NCI-H524 (cell line): ENCODE measurements around the gene FBXL17.
A peak's percentile ranks its signal among the peaks of the same experiment; 100 is the strongest.

Experiments used
- DNase-seq, 2 experiments: peaks; one replicate each; lab custom pipeline; 2025; lab: John Stamatoyannopoulos, UW

FBXL17 gene

DNA sequence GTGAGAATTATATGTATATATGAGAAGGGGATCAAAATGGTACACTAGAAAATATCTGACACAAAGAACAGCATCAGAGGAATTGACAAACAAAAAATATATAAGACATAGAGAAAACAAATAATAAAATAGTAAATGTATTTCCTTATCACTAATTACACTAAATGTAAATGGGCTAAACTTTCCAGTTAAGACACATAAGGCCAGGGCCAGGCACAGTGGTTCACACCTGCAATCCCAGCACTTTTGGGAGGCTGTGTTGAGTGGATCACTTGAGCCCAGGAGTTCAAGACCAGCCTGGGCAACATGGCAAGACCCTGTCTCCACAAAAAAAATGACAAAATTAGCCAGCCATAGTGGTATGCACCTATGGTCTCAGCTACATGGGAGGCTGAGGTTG lies 8.5 kb downstream of the FBXL17 start:
- DNase-seq, result no peak

DNA sequence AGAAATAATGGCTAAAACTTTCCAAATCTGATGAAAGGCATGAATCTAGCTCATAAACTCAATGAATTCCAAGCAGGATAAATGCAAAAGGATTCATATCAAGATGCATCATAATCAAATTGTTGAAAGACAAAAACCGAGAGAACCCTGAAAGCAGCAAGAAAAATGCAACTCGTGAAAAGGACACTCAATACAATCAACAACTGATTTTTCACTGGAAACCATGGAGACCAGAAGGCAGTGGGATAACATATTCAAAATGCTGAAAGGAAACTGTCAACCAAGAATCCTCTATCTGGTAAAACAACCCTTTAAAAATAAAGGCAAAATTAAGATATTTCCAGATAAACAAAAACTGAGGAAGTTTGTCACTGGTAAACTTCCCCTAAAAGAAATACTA lies 9.5 kb downstream of the FBXL17 start:
- no peak for DNase-seq

DNA sequence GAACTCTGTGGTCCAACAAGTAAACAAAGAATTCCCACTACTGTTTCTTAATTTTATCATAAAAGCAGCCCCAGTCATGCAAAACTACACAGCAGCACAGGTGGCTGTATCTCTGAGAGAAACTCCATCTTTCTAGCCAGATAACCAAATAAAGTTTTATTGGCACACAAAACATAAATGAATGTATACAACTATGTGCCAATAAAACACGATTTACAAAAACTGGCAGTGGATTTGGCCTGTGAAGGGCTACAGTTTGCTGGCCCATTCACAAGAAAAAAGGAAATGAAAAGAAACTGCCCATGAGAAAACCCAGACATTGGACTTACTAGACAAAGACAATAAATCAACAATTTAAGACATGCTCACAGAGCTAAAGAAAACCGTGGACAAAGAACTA lies 10.6 kb downstream of the FBXL17 start:
- DNase-seq, result no peak

DNA sequence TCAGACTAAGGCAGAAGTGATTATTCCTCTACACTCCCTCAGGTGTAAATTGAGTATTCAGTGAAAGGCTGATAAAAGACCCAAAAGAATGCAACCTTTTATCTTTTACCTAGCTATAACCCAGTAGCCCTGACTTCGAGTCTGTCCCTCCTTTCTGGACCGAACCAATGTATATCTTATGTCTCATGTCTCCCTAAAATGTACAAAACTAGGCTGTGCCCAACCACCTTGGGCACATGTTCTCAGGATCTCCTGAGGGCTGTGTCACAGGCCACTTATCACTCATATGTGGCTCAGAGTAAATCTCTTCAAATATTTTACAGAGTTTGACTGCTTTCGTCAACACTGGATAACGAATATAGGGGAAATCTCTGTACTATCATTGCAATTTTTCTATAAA lies 12.7 kb downstream of the FBXL17 start:
- no peak for DNase-seq

DNA sequence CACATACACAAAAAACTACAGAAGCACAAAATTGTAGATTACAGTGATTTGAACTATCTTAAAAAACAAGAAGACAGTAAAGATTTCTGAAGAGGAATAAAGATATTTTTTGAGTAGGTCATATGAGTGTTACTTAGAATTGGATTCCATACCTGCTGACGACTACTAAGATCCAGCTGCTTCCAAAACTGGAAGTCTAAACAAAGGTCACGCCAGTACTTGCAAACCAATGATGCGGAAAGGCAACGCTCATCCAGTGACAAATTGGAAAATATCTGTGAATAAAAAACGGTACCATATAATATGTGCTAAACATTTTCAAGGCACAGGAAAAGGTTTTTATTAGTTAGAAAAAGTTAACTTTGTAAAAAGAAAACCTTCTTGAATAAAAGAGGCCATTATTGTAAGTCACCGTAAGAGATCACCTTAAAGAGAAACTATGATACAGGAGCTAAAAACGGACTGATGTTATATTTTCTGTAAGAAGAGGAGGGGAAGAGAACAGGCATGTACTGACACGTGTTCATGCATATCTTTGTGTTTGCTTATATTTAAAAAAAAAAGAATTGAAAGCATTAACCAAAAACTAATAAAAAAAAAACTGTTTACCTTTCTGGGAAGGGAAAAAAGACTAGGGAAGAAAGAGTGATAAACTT lies 14.1 kb downstream of the FBXL17 start:
- DNase-seq, result no peak

DNA sequence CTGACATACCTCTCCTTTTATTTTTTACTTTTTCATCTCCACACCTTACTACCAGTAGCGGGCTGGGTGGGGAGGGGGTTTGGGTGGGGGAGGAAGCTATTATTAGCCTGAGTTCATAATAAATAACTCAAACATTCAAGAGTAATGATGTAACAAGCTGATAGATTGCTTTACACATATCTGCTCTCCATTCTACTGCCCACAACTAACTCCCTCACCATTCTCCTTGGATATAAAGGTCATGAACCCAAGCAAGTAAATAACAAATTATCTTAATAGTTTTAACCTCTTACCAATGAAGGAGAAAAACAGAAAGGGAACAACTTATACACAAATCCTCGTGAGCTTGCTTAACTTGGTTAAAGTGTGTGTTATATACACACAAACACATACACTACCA lies 15.4 kb downstream of the FBXL17 start:
- DNase-seq, result no peak

DNA sequence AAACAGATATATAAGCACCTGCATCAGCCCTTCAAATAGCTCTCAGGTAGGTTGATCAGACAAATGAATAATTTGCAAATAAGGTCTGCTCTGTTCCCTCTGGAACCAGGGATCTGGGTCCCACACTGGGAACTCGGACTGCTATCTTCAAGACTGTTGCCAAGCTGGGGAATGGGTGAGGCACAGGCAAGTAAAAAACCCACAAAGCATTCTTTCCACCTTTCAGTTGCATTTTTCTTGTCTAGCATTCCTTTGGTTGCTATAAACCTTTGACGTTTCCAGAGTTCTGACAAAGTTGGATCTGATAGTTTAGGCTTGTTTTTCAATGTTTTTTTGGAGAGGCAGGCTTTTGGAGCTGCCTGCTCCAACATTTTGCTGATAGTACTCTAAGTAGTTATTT lies 20.1 kb downstream of the FBXL17 start:
- DNase-seq, result no peak

DNA sequence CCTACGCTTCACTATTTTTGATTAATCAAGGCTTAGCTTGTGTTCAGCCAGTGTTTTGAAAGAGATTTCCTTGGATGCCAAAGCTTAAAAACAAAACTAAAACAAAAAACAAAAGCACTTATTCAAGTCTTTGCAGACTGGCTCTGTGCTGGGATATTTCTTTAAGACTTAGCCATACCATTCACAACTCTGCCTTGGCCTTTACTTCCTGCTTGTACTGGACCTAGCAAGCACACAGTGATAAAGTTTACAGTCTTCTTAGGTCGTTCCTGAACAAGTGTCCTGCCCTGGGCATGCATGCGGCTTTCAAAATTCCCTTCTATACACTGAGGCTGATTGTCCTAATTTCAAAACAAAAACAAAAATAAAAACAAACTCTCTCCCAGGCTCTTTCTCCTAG lies 20.7 kb downstream of the FBXL17 start:
- DNase-seq, result no peak

DNA sequence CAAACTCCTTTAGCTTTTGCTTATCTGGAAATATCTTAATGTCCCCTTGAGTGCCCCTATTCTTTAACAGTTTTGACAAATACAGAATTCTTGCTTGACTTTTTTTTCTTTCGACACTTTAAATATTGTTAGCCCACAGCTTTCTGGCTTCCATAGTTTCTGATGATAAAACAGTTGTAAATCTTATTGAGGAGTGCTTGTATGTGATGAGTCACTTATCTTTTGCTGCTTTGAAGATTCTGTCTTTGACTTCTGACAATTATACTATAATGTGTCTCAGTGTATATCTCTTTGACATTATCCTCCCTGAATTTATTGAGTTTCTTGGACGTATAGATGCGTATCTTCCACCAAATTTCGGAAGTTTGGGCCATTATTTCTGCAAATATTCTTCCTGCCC lies 21.6 kb downstream of the FBXL17 start:
- DNase-seq, result no peak

DNA sequence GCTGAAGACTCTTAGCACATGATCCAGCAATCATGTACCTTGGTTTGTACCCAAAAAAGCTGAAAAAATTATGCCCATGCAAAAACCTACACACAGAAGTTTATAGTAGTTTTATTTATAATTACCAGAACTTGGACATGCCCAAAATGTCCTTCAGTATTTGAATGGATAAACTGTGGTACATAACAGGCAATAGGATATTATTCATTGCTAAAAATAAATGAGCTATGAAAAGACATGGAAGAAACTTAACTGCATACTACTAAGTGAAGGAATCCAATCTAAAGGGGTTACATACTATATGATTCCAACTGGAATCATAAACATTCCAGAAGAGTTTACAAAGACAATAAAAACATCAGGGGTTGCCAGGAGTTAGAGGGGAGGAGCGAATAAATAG lies 25.6 kb downstream of the FBXL17 start:
- DNase-seq, result no peak

DNA sequence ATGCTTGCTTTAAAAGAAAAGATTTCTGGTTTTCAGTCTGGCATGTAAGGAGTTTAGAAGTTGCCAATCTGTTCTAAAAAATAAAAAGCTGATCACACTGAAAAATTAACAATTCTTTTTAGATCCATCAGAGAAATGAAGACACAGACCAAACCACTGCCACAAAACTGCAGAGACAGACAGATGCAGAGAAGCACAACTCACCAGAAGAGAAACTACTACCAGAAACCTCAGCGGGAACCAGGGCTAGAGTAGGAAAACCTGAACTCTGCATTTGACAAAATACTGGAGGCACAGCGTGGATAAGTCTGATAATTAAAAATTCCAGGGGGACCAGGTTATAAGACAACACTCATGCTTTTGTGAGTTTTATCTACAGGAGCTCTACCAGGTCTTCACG lies 28.8 kb downstream of the FBXL17 start:
- DNase-seq, result no peak

DNA sequence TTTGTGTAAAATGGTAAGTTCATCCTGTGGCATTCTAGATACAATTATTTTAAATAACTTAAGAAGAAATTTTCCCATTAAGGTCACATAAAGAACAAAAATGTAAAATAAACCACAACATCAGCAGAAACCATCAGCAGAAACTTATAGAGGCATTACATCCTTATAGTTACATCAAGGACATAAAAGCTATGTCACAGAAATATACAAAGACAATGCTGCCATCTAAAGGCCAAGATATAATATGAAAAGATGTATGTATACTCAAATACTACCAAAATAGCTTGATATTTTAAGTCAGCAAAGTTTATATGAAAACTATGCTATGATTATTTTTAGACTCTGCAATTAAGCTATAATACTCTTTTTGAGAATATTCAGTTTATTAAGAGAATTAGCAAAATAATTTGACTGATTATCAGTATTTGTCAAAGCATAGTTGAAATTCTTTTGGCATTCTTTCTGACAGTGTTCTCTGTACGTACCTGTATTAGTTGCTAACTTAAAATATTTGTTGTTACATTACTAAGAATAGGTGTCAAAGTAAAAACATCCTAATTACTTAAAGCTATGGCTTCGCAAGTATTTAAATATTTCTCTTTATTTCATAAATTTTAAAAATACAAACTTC lies 36.2 kb downstream of the FBXL17 start:
- DNase-seq, result peak in 1 of 2 experiments; percentile 63

DNA sequence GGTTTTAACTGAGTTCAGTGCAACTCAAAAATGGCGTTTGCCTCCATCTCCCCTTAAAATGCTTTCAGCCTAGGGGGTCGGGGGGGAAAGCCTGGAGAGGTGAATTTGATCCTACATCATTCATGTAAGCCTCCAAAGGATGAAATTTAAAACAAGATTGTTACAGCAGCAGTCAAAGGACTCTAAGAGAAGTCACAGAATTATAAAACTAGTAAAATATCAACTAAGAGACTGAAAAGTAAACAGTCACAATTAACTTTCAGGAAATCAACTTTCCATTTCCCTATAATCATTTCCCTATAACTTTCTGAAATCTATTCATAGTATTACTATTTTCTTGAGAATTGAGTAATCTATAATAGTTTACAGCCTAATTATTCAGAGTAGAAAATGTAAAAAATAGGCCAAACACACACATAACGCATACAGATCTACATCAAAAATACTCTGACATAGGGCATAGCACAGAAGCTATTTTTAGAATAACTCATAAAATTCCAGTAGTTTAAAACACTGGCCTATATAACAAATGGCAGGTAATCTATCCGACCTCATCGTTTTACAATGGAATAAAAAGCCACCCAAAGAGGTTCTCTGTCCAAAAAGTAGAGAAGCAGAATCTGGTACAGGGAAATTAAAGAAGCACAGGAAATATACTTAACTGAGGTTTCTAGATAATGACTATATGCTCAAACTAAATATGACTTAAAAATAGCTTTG lies 37.6 kb downstream of the FBXL17 start:
- DNase-seq, result no peak

DNA sequence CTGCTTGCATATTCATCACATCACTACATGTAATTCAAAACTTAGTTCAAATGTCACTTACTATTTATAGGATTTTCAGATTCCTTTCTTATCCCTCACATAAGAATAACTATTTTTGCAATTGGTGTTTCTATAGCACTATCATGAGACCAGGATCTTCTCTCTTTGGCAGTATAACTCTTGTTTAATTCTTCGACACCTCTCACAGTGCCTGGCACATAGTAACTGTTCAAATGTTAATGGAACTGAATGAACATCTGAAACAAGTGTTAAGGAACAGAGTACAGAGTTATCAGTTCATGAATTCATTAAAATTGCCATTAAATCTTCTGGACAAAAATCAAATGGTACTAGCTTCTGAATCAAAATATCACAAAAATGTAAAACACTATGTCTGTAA lies 40.0 kb downstream of the FBXL17 start:
- DNase-seq, result no peak

DNA sequence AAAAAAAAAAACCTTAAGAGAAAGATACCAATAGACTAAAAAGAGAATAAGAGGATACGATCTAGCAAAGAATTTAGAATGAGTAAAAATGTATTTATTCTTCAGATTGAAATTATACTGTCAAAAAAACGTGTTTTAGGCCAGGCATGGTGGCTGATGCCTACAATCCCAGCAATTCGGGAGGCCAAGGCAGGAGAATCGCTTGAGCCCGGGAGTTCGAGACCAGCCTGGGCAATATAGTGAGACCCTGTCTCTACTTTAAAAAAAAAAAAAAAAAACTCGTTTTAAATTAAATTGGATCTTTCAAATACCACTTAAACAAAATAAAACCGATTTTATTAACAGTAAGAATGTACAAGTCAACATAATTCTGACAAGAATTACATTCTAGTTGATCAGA lies 41.8 kb downstream of the FBXL17 start:
- DNase-seq, result no peak

DNA sequence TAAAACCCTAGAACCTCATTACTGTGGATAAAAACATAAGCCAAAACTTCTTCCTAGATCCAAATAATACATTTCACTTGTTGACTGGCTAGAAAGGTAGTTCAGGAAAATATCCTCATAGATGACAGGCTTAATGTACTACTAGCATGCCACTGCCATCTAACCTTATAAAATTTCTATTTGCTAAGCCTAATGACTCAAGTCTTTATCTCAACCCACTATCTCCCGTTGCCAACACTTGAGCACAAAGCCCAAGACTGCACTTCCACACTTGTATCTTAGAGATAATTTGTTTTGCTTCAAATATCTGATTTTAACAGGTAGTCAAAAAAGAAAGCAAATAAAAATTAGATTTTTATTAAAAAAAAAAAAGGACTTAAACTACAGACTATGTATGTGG lies 42.7 kb downstream of the FBXL17 start:
- DNase-seq, result no peak

DNA sequence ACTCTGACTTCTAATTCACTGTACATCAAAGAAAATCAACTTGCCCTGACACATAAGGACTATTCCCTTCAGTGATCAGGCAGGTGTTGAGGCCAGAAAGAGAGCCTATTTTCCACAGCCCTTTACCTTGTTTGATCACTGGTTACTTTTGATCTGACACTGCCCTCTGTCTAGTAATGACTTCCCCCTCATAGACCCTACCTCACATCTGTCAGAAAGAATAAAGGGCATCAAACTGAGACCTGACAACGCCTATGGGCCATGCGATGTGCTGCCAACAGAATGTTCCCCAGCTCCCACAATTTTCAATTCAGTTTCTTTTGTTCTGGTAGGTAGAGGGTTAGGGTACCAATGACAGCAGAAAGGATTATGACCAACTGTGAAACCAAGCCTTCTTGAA lies 47.7 kb downstream of the FBXL17 start:
- DNase-seq, result no peak

DNA sequence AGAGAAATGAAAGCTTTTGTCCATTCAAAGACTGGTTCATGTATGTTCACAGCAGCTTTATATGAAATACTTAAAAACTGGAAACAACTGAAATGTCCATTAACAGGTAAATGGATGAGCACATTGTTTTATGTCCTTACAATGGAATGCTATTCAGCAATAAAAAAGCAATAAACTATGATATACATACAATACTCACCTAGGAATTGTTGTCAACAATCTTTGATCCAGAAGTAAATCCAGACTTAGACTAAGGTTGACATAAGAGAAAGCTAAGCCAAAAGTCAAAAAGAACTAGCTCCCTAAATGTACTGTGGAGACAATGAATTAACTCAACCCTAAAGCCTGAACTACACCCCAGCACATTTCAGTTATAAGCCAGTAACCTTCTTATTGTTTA lies 54.9 kb downstream of the FBXL17 start:
- no peak for DNase-seq

DNA sequence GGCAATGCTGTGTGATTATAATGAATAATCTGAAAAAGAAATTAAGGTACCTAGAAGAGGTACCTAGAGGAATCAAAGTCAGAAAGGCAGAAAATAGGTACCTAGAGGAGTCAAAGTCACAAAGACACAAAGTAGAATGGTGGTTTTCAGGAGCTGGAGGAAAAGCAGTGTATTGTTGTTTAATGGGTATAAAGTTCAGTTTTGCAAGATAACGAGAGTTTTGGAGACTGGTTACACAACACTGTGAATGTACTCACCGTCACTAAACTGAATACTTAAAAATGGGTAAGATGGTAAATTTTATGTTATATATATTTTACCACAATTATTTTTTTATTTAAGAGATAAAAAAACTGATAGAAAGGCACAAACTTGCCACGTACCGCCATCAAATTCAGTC lies 57.0 kb downstream of the FBXL17 start:
- no peak for DNase-seq

DNA sequence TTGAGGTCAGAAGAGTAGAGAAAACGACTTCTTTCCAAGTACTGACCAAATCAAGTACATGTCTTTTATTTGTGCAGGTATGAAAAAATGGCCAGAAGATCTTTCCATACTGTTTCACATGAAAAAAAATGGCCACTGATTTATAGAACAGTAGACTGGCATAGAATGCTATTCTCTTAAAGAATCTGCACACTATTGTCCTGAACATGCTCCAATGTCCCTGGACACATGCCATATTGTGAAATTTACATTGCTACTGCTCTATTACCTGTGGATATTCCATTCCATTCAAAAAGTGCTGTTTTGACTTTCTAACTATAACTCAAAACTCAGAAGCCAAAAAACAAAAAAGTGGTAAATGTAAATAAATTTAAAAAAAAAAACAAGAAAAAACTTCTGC lies 60.6 kb downstream of the FBXL17 start:
- no peak for DNase-seq

DNA sequence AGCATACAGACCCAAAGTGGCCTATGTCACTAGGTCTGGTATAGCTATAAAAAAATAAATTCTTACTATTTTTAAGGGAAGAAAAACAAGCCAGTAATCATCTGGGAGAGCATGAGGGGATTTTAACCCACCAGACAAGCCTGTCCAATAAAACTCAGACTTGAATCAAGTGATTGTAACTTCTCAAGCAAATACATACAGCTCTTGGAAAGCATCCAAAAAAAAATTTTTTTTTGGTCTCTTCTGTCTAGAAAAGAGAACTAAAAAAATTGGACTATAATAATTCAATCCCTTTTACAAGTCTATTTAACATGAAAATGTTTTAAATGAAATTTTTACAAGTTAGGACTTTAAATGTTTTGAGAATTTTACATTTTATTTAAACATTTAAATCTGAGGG lies 61.7 kb downstream of the FBXL17 start:
- DNase-seq, result no peak

DNA sequence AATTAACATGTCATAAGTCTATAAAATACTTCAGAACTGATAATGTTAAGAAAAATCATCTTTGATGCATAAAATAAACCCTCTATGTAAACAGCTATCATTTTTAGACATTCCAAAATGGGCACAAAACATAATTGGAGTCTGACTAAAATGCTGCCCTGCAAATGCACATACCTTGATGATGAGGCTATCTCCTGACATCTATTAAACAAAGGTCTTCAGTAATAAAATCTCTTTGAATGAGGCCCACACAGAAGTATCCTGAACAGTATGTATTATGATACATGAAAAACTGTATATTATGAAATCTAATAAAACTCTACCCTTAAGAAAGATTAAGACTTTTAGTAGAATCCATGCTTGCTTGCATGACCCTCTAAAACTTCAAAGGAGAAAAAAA lies 66.1 kb downstream of the FBXL17 start:
- DNase-seq, result no peak

DNA sequence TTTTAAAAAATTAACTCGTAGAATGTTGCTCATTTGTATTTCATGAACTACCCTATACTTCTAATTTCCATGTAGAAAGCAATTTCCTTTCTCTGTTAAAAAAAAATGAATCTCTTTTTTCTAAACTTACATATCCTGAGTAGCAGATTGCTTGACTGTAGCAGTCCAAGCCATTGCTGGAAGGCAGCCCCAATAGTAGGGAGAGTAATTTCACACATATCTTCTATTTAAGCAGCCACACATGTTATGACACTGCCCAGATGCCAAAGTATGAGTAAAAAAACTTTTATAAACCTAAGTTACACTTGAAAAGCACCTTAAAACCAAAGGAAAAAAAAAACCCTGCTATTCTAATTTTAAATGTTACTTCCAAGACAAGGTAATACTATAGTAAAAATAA lies 69.6 kb downstream of the FBXL17 start:
- DNase-seq, result no peak

DNA sequence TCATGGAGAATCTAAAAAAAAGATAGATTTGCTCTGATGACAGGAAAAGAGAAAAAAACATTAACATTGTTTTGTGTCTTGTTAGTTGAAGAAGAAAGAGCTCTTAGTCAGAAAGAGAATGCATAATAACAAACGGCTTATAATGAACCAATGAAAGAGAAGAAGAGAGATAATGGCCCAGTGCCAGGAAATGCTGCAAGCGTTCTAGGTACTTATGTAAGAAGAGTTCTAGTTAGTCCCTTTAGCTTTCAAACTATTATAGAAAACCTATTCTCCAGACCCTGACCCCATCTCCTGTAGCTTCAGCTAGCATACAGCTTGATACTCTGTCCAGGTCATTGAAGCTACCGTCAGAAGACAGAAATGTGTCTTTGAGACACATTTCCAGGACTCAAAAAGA lies 70.2 kb downstream of the FBXL17 start:
- DNase-seq, result no peak
